ENCODE results near the gene LMO7.

- TF ChIP-seq GABPA (IDR thresholded peaks at IDR 0.05; ENCODE audit: low read depth) (no peak), POLR2AphosphoS5 (IDR thresholded peaks at IDR 0.05; ENCODE audit: low read depth) (no peak), CTCF (IDR thresholded peaks at IDR 0.05; ENCODE audit: insufficient read depth, low read length) (no peak), SPI1 (IDR thresholded peaks at IDR 0.05; ENCODE audit: borderline replicate concordance, low read depth) (no peak), REST (IDR thresholded peaks at IDR 0.05; ENCODE audit: insufficient replicate concordance, low read depth) (no peak)
Observed at GRCh38 chr13:75760131-75761021, 124.2 kb downstream of the LMO7 start.
